Measurements from ENCODE around the gene RPL11. TPM values are rescaled to one million over a fixed set of nuclear protein-coding genes. Genes with fewer than 3 reads are reported as not detected.
A peak's percentile ranks its signal among the peaks of the same experiment; 100 is the strongest.
"Not testable (repeated sequence)": the region's sequence is repeated elsewhere in the genome, so short reads cannot be mapped to it uniquely, and the experiment has no call there.

The RPL11 gene
- total RNA-seq, 1 donor from 2014 or later = 521 TPM

DNA sequence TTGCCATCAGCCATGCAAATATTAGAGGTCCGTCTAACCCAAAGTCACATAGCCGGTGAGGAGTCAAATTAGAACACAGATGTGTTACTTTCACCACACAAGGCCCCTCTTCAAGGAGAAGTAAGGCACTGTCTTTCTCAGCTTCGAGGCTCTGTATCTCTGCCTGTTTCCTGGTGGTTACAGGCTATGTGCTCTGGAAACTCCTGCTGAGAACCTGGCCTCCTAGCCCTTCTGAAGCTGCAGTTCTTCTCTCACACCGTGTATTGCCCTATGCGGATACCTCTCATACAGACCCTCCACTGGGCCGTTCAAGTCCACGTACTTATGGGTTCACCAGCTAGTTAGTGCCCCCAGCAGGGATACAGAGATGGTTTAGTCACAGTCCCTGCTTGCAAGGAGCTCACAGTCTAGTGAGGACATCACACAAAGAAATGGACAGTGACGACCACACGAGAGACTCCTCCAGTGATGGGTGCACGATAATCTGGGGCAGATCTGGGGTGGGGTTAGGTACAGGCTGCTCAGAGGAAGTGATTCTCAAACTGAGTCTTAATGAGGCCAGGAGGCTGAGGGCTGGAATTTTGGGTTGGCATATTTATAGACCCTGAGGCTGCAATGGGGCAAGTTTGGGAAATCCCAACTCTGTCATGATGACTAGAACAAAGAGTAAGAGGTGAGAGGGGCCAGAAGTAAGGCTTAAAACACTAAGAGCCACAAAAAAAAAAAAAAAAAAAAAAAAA is 28.8 kb downstream of the RPL11 start:
- intact Hi-C loops (cut with DNase I) = no loop called here

GRCh38 chr1:23722652-23723051 is 31.0 kb downstream of the RPL11 start:
- no peak for DNase-seq (ENCODE audit: low spot score)
- intact Hi-C loops (cut with DNase I) = no loop called here

More for the DNA sequence above, 28.8 kb downstream of the RPL11 start:
- no peak for DNase-seq (ENCODE audit: low spot score)

DNA sequence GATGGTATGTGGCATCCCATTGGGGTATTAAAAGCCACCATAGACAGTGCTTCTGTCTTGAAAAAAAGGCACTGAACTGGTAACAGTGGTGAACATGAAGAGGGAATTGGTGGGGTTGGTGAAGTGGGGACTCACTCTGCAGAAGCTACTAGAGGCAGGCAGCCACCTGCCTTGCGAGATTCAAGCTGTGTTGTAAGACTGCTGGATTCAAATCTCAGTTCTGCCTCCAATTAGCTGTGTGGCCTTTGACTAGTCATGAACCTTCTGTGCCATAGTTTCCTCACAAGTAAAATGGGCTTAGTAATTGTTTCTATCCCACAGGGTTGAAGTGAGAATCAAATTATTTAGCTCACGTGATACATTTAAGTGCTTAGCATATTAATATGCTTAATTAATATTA is 35.1 kb downstream of the RPL11 start:
- intact Hi-C loops (cut with DNase I) = no loop called here
- DNase-seq (ENCODE audit: low spot score) = no peak

DNA sequence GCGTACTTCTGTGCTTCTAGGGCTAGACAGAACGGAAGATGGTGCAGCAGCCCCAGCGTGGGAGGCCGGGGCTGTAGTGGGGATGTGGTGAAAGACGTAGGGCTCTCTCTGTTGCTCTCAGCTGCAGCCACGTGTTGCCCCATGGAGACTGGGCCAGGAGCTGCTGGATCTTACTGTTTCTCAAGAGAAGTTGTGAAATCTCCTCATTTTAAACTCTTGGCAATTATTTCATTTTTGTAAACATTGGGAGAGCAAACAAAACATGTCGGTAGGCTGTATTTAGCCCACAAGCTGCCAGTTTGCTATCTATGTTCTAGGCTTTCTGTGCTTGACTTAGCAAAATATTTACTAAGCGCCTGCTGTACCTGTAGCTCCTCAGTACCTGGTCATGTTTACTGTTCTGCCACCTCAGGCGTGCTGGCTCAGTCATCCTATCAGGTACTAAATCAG is 35.8 kb downstream of the RPL11 start:
- no peak for DNase-seq (ENCODE audit: low spot score)
- intact Hi-C loops (cut with DNase I) = no loop called here

DNA sequence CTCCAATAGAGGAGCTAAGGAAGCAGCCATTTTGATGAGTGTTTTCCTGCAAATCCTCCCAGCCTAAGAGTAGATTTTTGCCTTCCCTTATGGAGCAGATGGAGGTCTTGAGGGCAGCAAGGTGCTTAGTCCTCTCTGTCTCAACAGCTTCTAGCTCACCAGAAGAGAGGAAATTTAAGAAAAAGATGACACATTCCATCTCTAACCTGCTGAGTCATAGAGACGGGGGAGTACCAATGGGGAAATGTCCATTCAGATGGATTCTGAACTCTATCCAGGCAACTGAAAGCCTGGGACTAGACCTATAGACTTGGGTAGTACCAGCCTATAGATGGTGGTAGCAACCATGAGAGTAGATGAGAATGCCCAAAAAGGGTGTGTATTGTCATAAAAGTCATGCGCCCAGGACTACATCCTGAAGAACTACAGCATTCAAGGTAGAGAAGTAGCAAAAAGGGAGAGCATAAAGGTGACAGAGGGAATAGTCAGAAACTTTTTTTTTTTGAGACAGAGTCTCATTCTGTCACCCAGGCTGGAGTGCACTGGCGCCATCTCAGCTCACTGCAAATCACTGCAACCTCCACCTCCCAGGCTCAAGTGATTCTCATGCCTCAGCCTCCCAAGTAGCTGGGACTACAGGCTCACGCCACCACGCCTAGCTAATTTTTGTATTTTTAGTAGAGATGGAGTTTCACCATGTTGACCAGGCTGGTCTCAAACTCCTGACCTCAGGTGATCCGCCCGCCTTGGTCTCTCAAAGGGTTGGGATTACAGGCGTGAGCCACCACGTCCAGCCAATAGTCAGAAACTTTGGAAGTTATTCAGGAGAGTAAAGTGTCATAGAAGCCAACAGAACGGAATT is 41.0 kb downstream of the RPL11 start:
- intact Hi-C loops (cut with DNase I) = no loop called here
- DNase-seq (ENCODE audit: low spot score) = no peak

DNA sequence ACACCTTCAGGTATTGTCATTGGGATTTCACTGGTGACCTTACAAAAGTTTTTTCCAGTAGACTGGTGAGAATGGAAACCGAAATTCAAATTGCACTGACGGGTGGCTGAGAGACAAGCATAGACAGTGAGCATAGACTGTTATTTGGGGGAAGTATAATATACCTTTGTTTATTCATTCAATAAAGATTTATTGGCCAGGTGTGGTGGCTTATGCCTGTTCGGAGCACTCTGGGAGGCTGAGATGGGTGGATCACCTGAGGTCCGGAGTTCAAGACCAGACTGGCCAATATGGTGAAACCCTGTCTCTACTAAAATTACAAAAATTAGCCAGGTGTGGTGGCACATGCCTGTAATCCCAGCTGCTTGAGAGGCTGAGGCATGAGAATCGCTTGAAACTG is 41.7 kb downstream of the RPL11 start:
- intact Hi-C loops (cut with DNase I); DNase-seq (ENCODE audit: low spot score): not testable (repeated sequence)

DNA sequence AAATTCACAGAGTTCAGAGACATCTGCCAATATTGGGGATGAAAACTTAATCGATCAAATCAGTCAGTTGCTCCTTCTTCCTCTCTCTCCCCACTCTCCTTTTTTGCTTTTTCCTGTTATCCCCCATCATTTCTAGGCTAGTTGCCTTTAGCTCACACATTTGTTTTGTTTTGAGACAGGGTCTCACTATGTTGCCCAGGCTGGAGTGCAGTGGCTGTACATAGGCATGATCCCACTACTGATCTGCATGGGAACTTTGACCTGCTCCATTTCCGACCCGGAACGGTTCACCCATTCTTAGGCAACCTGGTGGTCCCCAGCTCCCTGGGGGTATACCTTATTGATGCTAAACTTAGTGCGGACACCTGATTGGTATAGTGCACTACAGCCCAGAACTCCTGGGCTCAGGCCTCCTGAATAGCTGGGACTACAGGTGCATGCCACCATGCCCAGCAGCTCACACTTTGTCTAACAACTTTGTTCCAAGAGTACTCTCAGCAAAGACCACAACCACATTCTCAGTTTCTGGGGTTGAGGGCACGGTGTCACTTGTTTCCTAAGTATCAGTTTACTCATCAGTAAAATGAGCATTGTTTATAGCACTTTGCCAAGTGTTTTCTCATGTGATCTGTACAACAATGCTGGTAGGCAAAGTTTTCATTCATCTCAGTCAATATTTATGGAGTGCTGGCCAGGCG is 45.0 kb downstream of the RPL11 start:
- DNase-seq (ENCODE audit: low spot score) = no peak
- intact Hi-C loops (cut with DNase I) = no loop called here

- no peak for DNase-seq (ENCODE audit: low spot score)
- intact Hi-C loops (cut with DNase I) = loop anchor here (10.0 kb wide), 1 partner anchor 197 kb away; no protein-coding TSS in a partner anchor
Observed at GRCh38 chr1:23741609-23742008, 50.0 kb downstream of the RPL11 start.

- peak; percentile 76 for DNase-seq (ENCODE audit: low spot score)
- intact Hi-C loops (cut with DNase I) = loop anchor here (10.0 kb wide), 1 partner anchor 198 kb away; no protein-coding TSS in a partner anchor
Observed at GRCh38 chr1:23742670-23743286, 51.2 kb downstream of the RPL11 start.

- intact Hi-C loops (cut with DNase I) = loop anchor here (2.0 to 10.0 kb wide), 2 partner anchors 51 to 199 kb away; no protein-coding TSS in a partner anchor
- DNase-seq (ENCODE audit: low spot score) = peak; percentile 91
Observed at GRCh38 chr1:23743287-23744152, 51.9 kb downstream of the RPL11 start, which contains the start of gene ELOA. Gene ELOA (plus strand): TSS chr1:23743471. CDS start chr1:23743504, 33 bp downstream.

GRCh38 chr1:23745515-23745914 is 53.9 kb downstream of the RPL11 start:
- no peak for DNase-seq (ENCODE audit: low spot score)
- intact Hi-C loops (cut with DNase I) = loop anchor here (2.0 to 10.0 kb wide), 2 partner anchors 53 to 201 kb away; no protein-coding TSS in a partner anchor

Other genes starting within 250 kb of the RPL11 start
- 30.5 TPM for gene ASAP3, start 207.6 kb upstream of the RPL11 start, total RNA-seq
- gene E2F2, start 160.6 kb upstream of the RPL11 start, total RNA-seq = 0.30 TPM
- 126 TPM for gene ID3, start 132.3 kb upstream of the RPL11 start, total RNA-seq
- gene ELOA, start 51.7 kb downstream of the RPL11 start, total RNA-seq = 28.8 TPM
- gene PITHD1, start 86.6 kb downstream of the RPL11 start, total RNA-seq = 33.7 TPM
- 27.2 TPM for gene LYPLA2, start 99.3 kb downstream of the RPL11 start, total RNA-seq
- gene GALE, start 108.9 kb downstream of the RPL11 start, total RNA-seq = 11.5 TPM
- 27.9 TPM for gene HMGCL, start 133.6 kb downstream of the RPL11 start, total RNA-seq
- 13.3 TPM for gene FUCA1, start 176.5 kb downstream of the RPL11 start, total RNA-seq
- not detected for gene CNR2, start 221.6 kb downstream of the RPL11 start, total RNA-seq

Measured in cardiac septum (tissue), 1 donor.